ENCODE results near the gene FASTK. TPM values are rescaled to one million over a fixed set of nuclear protein-coding genes. Genes with fewer than 3 reads are reported as not detected.

The FASTK gene
- total RNA-seq, 1 experiment from 2014 or later: 86.4 TPM

DNA sequence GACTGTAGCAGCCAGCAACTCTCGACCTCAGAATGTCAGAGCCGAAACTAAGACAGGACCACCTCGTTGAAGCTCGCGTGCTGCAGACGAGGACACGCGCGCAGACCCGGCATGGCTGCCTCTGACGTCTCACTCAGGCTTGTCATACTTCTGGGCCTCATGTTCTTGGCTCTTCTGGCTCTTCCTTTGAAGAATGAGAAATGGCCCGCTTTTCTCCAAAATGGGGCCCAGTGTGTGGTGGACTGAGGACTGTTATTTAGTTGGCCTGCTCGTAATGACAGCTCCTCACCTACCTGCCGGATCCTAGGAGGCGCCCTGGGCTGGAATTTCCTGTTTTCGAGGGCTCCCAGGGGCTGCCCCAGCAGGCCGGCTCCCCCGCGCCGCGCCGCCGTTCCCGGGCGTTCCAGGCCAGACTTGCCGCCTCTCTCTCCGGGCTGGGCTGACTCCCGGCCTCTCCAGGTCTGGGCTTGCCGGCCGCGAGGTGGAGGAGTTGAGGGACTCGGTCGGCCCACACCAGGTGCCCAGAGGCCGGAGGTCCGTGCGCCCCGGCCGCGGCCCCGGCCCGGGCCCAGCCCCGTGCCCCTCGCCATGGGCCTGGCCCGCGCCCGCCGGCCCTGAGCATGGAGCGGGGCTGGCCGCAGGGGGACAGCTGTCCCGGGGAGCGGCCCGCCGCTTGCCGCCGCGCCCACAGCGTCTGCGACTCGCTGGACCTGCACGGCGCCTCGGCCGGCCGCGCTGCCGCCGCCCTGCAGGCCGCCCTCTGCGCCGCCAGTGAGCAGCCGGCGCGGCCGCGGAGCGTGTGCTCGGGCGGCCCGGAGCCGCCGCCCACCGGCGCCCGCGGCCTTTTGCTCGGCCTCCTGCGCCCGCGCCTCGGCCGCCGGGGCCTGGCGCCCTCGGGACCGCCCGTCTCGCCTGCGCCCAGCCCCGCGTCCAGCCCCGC lies 33.8 kb upstream of the FASTK start (continued):
- TF ChIP-seq POLR2AphosphoS5 (IDR thresholded peaks at IDR 0.05; ENCODE audit: low read depth, low read length): no peak

GRCh38 chr7:151113344-151114150 lies 32.9 kb upstream of the FASTK start:
- ChIA-PET CTCF (interaction anchor here (1.0 to 4.3 kb wide), 4 partner anchors 10 to 215 kb away, joined by 3 to 18 read pairs (median 4); partner anchors contain the start of gene ABCB8), RAD21 (ENCODE audit: low non-redundant PET in 1 of 2, low total read pairs in 2 of 2, uncharacterized antibody in 2 of 2, unreplicated experiment in 2 of 2) (interaction anchor here (0.6 to 0.7 kb wide), 2 partner anchors 51 to 135 kb away, joined by 3 to 6 read pairs; no protein-coding TSS in a partner anchor), POLR2A (interaction anchor here (1.0 to 1.1 kb wide), 2 partner anchors 33 to 103 kb away, joined by 3 read pairs; partner anchors contain the start of gene FASTK)
- TF ChIP-seq POLR2AphosphoS5 (IDR thresholded peaks at IDR 0.05; ENCODE audit: low read depth, low read length) (no peak), ZFX (IDR thresholded peaks at IDR 0.05) (no peak), EZH2phosphoT487 (IDR thresholded peaks at IDR 0.05; ENCODE audit: borderline replicate concordance) (no peak)
- TF ChIP-seq, protein P1, sequence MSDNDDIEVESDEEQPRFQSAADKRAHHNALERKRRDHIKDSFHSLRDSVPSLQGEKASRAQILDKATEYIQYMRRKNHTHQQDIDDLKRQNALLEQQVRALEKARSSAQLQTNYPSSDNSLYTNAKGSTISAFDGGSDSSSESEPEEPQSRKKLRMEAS (IDR thresholded peaks at IDR 0.05): no peak
- H3K27me3 ChIP-seq (ENCODE audit: insufficient read depth, low read length): no peaks in the 10 kb centered on the region
- H3K79me2 ChIP-seq (ENCODE audit: insufficient read depth, low read length): peaks cover 81% of the 10 kb centered on the region
- H3K9me2 ChIP-seq (ENCODE audit: insufficient read depth): no peaks in the 10 kb centered on the region
- peak overlapping the region; percentile 42 to 53 for H3K4me3 ChIP-seq (replicated peaks in 1 of 2; ENCODE audit: low read depth in 1 of 2, low read length in 2 of 2)
- H3K4me2 ChIP-seq (ENCODE audit: low read length): peak overlapping the region; percentile 88
- intact Hi-C loops (cut with micrococcal nuclease): loop anchor here (5.0 kb wide), 2 partner anchors 86 to 336 kb away; partner anchors contain the start of gene ABCB8
- no TSS peak for BruUV-seq (replicated peaks)
- peaks cover 4 to 6% of the 10 kb centered on the region in 2 experiments; a peak in 3 of 4 replicates for H3K36me3 ChIP-seq (ENCODE audit: control insufficient read depth in 1 of 2, insufficient read depth in 2 of 2, low read length in 2 of 2)
- H3K9me3 ChIP-seq (ENCODE audit: control insufficient read depth in 1 of 2, insufficient read depth in 1 of 2, low read depth in 1 of 2, low read length in 2 of 2): no peaks in the 10 kb centered on the region
- peak overlapping the region; percentile 58 for H3K9ac ChIP-seq (ENCODE audit: low read length)
- H3K4me1 ChIP-seq (ENCODE audit: control insufficient read depth in 1 of 2, insufficient read depth in 2 of 2, low read length in 2 of 2): peaks cover 33 to 74% of the 10 kb centered on the region in 2 experiments
- peak overlapping the region; percentile 82 for H3K27ac ChIP-seq (ENCODE audit: low read depth, low read length)
- ATAC-seq: peak; percentile 44
- H4K20me1 ChIP-seq (ENCODE audit: insufficient read depth): no peaks in the 10 kb centered on the region; the same call in 1 of the 2 replicates
- no peak overlapping the region for H2AFZ ChIP-seq (ENCODE audit: low read depth, low read length, poor library complexity, severe bottlenecking)
- peak; percentile 76 for DNase-seq (ENCODE audit: low read depth, low spot score)

Measured in HCT116 (cell line).